ENCODE measurements around the gene PDGFB.
A peak's percentile ranks its signal among the peaks of the same experiment; 100 is the strongest.

Gene PDGFB

DNA sequence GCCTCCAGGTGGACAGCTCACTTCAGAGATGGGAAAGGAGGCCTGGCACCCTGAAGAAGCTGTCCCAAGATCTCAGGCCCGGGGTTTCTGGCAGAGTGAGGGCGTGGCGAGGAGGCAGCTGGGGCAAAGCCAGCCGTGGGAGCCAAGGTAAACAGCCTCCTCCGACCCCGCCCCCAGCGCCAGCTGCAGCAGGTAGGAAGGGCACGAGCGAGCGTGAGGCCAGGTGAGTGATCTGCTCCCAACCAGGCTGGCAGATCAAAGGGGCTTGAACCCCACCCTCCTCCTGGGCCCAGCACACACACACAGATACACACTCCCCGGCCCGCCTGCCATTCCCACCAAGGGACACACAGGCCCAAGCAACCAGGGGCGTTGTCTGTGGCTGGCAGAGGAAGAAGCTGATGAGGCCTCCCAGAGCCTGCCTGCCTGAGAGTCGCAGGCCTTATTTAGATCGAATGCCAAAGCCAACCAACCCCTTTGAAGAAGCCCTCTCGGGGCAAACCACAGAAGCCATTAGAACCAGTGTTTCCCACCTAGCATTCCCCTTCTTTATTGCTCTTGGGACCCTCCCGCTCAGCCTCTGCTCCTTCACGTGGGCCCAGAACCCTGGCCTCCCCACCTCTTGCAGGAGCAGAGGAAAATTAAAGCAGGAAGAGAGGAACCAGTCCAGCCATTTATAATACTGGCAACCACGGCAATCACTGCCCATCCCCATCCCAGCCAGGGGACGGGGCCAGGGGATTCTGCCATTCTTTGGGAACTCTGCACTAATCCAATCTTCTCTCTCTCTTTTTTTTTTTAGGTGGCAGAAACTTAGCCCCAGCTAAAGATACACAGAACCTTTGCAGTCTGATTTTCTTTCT lies 5.0 kb downstream of the PDGFB start:
- no peak for DNase-seq (ENCODE audit: low read depth)

DNA sequence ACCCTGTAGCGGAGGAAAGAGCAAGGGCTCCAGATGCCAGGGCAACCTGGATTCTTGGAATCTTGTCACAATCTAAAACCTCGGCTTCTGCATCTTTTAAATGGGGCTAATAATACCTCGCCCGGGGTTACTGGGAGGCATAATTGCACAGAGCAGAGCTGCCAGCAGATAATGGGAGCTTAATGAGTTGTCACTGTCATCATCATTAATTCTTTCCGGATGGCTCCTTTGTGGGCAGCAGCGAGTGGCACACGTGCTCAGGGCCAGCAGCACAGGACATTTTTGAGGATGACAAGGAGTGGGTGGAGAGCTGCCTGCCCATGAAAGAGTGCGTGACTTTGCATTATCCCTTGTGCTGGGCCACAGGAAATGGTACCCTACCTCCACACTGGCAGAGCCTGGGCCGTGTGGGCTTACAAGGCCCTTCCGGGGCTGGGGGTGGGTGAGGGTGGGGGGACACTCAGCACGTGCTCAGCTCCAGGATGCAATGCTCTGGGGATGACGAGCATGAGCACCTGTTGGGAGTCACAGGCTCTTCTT lies 5.7 kb downstream of the PDGFB start:
- no peak for DNase-seq (ENCODE audit: low read depth)

DNA sequence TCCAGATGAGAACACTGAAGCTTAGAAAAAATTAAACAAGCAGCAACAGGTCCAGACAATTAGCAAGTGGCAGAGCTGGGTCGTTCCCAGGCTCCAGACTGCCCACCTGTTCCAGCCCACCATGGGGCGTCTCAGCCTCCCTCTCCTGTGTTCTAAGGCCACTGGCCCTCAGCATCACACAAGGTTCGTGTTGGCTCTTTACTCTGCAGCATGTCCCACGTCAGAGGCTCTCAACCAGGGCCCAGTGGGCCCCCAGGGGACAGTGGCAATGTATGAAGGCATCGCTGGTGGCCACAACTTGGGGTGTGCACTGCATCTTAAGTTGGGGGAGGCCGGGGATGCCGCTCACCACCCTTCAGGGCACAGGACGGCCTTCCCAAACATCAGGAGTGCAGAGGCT lies 6.2 kb downstream of the PDGFB start:
- DNase-seq (ENCODE audit: low read depth) = no peak

DNA sequence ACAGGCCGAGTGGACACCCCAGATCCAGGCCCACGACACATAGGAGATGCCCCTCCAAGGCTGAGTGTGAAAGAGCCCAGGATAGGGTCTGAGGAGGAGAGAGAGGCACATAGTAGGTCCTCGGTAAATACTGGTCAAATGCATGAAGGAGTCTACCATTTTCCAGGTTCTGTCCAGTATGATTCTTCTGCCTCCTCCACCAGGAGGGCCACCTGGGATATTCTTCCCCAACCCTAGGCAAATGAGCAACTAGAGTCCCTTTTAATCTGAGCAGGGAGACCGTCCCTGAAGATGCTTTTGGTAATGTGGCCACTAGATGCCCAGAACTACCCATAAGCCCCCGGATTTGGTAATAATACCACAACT lies 6.7 kb downstream of the PDGFB start:
- no peak for DNase-seq (ENCODE audit: low read depth)

DNA sequence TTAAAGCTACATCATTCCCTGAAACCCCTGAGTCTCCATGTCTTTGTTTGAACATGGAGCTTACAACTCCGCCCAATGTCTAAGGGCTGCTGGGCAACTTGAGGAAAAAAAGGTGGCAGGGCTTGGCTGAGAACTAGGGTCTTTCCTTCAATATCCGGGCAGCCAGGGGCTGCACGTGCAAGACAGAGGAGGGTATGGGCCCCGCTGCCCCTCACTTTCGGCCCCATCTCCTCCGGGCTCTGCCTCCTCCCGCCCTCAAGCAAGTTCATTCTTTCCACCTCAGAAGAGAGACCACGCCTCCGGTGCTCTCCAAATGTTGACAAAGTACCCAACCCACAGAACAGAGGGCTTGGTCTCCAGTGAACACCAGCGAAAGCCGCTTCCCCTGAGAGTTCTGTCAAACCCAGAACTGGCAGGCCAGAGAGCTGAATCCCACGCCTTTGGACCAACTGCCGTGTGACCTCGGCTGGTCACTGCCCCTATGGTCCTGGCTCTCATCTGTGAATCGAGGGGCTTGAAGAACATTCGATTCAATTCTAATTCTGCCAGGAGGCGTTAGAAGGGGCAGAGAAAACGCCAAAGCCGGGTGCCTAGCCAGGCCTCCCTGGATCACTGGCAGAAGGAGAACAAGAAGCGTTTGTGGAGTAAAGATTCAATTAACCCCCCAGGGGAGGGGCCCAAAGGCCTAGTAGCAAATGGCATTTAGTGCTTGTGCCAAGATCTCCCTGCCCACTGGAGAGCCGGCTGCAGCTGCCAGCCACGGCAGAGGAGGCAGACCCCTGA lies 7.3 kb downstream of the PDGFB start:
- no peak for DNase-seq (ENCODE audit: low read depth)

DNA sequence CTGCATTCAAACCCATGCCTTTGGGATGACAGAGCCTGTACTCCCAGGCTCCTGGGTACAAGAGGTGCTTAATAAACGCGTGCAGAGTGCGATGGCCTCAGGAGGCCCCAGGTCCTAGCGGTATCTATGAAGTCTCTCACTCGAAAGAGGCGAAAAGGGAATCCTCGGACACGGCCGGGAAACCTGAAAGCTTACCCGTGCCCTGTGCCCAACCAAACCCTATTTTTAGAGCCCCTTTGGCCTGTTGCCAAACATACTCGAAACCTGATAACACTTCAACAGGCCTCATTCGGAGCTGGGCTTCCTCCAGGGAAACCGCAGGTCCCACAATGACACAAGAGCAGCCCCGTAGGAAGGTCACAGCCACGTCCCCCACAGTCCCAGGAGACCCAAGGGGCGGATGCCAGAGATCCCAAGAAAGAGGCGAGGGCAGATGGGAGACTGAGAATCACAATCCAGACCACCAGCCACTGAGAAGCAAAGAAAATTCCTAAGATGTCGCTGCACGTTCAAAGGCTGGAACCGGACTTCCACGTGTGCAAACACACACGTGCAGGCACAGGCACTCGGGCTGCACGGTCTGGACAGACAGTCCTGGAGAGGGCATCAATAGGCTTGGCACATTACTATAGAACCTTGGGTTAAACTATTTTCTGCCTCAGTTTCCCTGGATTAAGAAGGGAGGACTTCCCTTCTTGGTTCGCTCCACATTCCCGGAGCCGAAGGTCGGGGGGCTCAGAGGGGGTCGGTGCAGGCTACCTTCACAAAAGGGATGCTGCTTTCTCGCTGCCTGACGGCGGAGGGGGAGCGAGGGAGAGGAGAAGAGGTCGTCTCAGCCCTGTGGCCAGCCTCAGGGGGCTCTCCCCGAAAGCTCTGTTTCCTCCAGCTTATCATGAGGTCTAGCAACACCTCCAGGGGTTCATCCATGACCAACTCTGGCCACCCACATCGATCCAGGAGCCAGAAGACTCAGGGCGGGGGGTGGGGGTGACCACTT lies 8.2 kb downstream of the PDGFB start:
- DNase-seq (ENCODE audit: low read depth) = no peak

DNA sequence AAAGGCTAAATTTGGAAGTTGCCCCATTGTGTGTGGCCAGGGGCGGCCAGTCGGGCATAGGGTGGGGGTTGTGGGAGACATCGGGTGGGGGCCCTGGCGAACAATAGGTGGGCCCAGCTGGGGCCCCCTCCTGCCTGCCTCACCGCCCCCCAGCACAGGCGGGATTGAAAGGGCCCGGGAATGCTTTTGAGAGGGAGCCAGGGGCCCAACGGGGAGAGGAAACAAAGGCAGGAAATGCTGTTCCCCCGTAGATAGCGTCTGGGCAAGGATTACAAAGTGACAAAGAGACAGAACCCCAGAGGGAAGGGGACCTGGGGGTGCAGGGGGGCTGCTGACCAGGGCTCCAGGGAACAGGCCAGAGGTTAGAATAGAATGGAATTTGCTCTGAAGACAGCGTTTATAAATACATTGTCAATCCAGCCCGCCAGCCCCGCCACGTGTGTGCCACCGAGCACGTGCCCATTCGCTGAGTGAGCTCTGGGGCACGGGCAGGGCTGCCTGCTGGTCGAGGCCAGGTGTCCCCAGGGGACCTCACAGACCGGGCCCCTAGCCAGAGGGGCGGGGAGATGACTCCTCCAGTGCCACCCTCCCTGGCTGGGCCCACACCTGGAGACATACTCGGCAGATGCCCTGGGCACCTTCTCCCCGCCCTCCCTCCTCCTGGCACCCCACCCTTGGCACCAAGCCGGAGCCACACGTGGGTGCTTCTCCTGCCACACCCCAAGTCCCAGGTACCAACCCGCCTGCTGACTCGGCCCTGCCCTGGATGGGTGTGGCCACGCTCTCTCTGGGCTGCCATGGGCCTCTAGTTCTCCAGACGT lies 9.7 kb downstream of the PDGFB start:
- DNase-seq (ENCODE audit: low read depth) = no peak

DNA sequence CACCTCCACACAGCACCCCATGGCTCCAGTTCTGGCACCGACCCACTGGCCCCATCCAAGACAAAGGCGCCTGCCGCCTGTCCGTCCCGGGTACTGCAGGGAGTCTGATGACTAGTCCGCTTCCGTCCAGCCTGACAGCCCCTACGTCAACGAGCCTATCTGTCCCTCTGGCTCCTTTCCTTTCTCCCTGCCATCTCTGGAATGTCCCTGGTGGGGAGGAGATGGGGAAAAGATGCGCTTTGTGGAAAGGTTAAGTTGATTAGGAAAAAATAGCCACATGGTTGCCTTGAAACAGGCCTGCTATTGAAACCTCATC lies 10.4 kb downstream of the PDGFB start:
- no peak for DNase-seq (ENCODE audit: low read depth)

DNA sequence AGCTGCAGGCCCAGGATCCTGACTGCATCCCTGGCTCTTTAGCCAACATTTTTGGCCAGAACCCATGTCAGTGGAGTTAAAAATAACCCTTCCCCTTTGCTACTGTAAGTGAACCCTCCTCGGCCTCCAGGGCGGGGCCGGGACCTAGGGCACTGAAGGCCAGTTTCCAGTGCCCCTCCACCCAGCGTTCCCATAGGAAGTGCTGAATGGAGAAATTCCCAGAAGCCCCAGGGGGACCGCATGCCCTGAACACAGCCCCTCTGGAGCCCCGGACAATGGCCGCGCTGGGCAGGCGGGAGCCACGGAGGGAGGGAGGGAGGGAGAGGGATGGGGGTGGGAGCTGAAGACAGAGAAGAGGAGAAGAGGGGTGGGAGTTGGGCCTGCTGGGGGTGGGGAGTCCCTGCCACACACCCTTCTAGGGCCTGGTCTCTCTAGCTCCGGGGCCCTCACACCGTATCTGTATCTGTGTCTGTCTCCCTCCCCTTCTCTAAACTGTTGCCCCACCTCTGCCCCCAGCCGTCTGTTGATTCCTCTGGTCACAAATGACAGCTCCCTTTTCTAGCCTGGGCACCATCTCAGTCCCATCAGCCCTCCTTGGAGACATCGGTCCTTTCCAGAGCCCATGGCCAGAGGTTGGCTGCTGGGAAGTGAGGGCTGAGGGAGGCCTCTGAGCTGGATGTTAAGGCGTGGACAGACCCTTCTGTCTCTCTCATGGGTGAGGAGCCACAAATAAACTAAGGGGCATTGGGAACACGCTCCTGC lies 10.9 kb downstream of the PDGFB start:
- DNase-seq (ENCODE audit: low read depth) = no peak

DNA sequence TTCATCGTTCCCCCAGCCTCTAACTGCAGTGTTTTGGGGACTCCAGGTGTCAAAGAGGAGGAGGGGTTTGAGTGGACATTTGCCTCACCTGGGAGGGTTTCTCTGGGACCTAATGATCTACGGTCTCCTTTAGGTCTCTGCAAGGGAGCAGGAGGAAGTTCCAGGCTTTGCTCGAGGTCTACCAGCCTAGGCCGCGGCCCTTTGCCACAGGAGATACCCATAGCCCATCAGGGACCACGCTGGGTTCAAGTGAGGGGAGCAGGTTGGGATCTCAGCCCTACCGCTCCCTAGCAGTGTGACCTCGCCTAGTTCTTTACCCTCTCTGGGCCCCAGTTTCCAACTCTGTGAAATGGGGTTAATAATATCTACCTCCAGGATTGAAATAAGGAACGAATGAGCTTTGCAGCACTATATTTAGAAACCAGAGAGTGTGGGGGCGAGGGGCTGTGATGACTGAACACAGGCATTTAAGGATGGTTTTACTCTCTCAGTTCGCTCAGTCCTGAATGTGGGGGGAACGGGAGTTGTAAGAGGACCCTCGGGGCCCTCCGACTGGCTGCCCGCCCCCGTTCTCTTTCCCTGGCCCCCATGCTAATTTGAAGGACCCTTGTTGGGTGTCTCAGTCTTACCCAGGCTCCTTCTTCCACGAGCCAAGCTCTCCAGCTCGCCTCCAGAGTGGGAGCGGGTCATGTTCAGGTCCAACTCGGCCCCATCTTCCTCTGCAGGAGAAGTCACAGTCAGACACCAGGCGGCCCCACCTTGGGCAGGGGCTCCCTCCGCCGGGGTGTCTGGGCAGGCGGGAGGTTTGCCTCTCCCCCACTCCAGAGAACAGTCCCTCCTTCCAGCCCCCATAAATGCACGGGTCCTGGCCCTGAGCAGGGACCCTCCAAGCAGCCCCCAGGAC lies 11.7 kb downstream of the PDGFB start:
- no peak for DNase-seq (ENCODE audit: low read depth)

DNA sequence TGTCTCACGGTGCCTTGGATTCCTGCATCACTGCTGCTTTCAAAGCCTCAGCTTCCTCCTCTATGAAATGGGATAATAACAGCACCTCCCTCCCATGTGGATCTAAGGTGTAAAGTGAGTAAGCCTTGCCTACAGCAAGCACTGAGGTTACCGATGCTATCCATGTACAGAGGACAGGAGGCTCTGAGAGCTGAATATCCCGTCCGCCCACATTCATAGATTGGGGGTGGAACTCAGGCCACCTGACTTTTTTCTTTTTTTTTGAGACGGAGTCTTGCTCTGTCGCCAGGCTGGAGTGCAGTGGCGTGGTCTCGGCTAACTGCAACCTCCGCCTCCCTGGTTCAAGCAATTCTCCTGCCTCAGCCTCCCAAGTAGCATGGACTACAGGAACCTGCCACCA lies 12.5 kb downstream of the PDGFB start:
- DNase-seq (ENCODE audit: low read depth) = no peak

DNA sequence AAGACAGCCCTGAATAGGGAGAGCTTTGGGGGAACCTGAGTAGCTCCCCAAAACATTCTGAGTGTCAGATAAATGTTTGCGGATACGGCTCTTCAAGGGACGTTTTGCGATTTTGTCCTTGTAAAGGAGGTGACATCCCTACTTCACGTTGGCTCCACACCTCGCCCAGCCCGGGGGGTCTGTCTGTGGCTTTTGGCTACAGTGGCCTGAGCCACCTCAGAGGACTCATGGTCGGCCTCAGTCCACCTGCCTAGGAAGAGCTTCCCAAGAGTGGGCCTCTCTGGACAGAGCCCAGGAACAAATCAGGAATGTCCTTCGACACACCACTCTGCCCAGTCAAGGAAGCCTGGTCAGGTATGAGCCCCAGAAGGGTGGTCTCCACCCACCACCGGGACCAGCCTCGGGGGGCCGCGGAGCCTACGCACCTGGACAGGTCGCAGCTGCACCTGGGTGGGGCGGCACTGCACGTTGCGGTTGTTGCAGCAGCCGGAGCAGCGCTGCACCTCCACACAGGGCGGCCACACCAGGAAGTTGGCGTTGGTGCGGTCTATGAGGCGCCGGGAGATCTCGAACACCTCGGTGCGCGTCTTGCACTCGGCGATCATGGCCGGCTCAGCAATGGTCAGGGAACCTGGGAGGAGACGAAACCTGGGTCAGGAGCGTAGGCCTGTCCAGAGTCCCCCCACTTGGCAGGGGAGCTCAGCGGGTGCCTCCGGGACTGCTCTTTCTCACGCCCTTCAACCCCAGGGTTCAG lies 13.4 kb downstream of the PDGFB start:
- no peak for DNase-seq (ENCODE audit: low read depth)

DNA sequence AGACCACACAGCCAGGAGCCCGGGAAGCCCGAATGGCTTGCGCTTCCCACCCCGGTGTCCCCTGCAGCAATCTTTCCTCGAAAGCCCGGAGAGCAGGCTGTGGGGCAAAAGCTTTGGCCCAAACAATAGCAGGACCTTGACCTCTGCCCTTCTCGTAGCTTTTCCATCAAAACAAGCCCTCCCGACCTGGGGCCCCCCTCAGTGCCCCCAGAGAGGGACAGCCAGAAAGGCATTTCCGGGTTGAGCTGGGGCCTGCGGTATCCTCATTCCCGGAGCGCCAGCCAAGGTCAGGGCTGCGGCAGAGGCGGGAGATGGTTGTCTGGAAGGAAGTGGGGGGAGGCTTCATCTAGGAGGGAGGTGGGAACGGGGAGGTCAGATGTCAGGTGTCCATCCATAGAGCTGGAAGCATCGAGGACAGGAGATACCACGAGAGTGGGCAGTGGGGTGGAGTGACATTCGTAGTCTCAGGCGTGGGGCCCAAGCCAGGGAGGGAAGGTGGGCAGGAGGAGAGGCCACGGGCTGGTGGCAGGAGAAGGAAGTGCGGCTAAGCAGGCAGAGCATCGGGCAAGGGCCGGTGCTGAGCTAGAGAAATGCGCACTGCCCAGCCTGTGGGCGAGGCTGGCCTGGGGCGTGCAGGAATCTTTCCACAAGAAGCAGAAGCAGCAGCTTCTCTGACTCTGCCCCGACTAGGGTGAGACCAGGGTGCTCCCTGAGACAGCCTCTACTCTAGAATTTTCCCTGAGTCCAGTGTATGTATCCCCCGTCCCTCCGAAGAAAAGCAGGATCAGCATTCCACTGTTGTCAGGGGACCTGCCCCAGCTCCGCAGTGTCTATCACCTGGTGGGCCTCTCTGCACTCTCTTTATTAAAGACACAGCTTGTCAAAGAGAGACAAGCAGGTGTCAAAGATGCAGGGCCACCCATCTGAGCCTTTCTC lies 14.3 kb downstream of the PDGFB start:
- DNase-seq (ENCODE audit: low read depth) = peak; percentile 29

DNA sequence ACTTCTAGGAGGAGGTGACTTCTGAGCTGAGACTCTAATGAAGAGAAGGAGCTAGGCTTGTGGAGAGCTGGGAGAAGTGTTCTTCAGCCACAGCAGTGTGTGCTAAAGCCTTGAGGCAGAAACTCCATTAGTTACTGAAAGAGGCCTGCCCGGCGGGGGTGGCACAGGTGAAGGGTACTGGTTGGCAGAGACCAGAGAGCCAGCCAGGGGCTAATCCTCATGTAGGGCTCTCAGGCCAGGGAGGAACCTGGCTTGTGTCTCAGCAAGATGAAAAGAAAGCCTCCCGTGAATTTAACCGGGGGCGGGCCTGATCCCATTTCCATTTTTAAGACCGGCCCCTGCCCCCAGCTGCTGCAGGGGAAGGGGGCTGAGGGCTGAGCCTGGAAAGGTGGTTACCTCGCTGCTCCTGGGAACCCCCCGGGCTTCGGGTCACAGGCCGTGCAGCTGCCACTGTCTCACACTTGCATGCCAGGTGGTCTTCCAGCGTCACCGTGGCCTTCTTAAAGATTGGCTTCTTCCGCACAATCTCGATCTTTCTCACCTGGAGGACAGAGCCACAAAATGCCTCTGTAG lies 15.0 kb downstream of the PDGFB start:
- no peak for DNase-seq (ENCODE audit: low read depth)

DNA sequence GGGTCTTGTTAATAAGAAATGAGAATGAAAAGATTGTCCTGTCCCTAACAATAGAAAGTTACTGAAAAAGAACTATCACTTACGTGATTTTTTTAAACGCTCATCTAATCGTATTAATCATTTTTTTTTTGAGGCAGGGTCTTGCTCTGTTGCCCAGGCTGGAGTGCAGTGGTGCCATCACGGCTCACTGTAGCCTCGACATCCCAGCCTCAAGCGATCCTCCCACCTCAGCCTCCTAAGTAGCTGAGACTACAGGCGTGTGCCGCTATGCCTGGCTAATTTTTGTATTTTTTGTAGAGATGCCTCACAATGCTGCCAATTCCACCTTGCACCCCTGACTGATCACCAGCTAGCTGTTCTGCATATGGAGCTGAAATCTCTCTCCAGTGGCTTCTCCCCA lies 15.7 kb downstream of the PDGFB start:
- DNase-seq (ENCODE audit: low read depth) = no peak

DNA sequence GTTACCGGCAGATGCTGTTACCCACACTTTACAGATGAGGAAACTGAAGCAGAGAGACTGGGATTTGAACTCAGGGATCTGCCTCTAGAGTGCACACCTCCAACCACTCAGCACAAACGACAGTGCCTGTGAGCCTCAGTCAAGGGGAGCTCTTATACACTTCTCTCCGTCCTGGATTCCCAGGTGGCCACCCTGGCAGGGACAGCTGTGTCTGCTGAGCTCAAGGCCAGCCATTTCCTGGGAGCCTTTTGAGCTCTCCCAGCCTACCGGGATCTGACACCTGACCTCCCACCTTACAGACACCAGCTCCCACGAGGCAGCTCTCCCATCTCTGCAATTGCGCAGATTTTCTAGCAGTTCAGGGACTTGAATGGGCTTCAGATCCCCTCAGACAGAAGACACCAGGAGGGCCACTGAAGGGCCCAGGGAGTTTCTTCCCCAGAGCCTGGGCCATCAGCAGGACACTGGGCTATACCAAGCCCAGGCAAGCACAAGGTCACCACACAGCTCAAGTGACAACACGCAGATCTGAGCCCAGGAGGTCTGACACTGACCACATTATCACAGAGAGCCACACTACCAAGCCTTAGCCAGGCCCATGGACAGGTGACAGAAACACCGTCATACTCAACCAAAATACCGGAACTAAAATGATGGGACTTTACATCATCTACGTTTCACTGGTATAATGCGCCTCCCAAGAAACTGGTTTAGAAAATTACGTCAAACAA lies 17.1 kb downstream of the PDGFB start:
- DNase-seq (ENCODE audit: low read depth) = no peak

DNA sequence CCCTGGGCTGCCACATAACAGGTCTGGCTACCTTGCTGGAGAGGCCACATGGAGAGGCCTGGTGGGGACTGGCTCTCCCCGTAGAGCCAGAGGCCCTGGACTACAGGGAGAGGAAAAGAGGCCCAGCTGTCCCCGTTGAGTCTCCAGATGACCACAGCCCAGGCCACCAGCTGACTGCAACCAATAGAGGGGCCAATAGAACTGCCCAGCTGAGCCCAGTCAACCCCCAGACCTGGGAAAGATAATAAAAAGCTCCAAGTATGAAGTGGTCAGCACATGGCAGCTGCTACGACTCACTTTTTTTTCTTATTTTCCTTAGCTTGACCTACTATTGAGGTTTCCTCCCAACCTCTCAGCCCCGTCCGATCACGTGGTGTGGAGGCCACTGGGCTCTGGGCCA lies 18.4 kb downstream of the PDGFB start:
- DNase-seq (ENCODE audit: low read depth) = no peak

Data from amniotic epithelial cell (primary cell).